HG03060 (cell line): Measurements from ENCODE around the gene ABCC3.

Experiments used
- ATAC-seq: cut with Tn5 transposase; IDR thresholded peaks from one replicate; pipeline ENCODE4 v1.9.1; 2021; ENCODE audit warnings: low read depth, moderate number of reproducible peaks; ENCODE audit not compliant: unreplicated experiment

Gene ABCC3

DNA sequence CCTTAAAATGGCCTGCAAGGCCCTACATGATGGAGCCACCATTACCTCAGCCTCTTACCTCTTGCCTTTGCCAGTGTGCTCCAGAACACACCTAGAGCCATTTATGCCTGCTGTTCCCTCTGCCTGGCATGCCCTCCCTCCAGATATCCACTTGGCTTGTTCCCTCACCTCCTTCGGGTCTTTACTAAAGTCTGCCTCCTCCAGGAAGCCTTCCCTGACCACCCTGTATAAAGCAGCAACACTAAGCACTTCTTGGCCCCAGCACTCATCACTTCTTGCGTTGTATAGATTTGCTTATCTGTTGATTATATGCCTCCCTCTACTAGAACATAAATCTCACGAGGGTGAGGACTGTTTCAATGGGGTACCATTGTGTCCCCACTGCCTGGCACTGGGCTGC lies 47.8 kb downstream of the ABCC3 start:
- no peak for ATAC-seq

GRCh38 chr17:50682938-50683337 lies 48.3 kb downstream of the ABCC3 start:
- no peak for ATAC-seq

- ATAC-seq, result no peak
Observed at GRCh38 chr17:50683434-50684287, 49.0 kb downstream of the ABCC3 start.

DNA sequence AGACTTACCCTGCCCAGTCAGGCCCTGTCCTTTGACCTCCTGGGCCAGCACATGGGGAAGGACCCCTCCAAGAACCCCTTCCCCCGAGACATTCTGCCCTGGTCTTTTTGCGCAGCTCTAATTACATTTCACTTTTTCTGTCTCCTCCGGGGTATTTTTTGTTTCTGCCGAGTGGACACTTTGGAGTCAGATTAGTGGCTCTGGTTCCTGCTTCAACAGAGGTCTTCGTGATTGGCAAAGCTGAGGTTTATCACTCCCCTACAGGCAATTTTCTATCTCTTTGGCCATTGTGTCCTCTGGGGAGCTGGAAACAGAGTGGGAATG lies 49.6 kb downstream of the ABCC3 start:
- ATAC-seq, result no peak

GRCh38 chr17:50684612-50685333 lies 50.1 kb downstream of the ABCC3 start:
- no peak for ATAC-seq

DNA sequence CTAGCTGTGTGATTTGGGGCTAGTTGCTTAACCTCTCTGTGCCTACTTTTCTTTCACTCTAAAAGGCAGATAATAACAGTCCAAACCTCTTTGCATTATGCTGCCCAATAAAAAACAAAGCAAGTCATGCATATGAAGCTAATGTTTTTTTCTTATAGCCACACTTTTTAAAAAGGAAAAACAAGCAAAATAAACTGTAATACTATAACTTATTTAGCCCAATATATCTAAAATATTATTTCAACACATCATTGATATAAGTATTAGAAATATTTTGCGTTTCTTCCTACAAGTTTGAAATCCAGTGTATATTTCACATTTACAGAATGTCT lies 50.6 kb downstream of the ABCC3 start:
- ATAC-seq, result no peak

GRCh38 chr17:50685691-50686493 lies 51.2 kb downstream of the ABCC3 start:
- no peak for ATAC-seq

GRCh38 chr17:50686494-50687199 lies 52.0 kb downstream of the ABCC3 start:
- no peak for ATAC-seq

DNA sequence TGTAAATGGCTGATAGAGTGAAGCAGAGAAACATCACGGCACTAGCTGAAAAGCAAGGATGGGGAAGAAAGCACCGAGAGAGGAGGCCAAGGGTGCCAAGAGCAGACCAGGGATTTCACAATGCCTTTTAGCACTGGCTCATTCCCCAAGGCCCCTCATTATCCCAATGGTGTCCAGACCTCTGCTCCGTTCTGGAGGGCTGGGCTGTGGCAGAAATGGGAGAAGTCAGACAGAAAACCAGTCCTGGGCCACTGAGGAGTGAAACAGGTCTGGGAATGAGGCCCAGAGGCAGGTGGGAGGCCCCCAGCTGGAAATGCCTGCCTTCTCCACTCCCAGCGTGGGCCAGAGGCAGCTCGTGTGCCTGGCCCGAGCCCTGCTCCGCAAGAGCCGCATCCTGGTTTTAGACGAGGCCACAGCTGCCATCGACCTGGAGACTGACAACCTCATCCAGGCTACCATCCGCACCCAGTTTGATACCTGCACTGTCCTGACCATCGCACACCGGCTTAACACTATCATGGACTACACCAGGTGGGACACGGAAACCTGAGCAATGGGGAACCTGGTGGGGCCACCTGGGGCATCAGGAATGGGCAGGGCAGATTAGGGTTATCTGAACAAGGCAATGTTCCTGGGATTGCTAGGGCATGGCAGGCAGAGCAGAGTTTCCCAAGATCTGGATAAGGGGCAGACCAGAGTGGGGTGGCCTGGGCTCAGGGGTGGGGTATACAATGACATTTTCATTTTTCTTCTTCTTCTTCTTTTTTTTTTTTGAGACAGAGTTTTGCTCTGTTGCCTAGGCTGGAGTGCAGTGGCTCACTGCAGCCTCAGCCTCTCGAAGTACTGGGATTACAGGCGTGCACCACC lies 52.8 kb downstream of the ABCC3 start:
- ATAC-seq, result no peak

GRCh38 chr17:50688245-50688644 lies 53.6 kb downstream of the ABCC3 start:
- no peak for ATAC-seq

- ATAC-seq, result no peak
Observed at GRCh38 chr17:50689251-50689650, 54.6 kb downstream of the ABCC3 start.

GRCh38 chr17:50689956-50690886 lies 55.5 kb downstream of the ABCC3 start:
- no peak for ATAC-seq

- no peak for ATAC-seq
Observed at GRCh38 chr17:50690887-50691549, 56.3 kb downstream of the ABCC3 start.

DNA sequence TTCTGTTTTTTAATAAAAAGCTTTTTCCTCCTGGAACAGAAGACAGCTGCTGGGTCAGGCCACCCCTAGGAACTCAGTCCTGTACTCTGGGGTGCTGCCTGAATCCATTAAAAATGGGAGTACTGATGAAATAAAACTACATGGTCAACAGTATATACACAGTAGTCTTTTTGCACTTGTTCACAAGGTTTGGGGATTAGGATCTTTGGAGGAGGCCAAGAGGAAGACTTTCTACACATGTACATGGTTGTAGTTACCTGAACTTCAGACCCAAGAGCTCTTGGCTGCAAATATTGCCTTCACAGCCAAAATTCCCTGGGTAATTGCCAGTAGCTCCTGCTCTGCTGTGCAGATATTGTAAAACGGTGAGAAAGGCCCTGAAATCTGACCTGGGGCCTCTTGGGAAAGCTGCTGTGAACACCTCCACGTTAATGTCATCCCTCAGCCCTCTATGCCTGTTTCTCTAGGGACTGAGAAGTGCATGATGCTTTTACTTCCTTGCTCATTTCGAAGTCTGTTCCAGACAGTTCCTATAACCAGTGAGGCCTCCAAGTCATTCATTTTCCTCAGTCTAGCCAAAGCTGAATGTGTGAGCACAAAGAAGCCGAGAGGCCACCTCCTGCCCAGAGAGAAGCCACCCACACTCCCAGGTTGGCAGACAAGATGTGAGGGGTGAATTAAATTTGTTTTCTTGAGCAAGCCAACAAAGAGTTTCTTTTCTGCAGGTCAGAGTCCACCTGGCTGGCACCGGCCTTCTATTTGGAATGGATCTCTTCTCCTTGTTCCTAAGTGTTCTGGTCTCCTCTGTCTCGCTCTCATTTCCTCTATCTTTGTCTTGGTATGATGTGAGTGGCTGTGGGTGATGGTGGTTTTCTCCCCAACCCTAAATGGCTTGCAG lies 57.1 kb downstream of the ABCC3 start:
- no peak for ATAC-seq

DNA sequence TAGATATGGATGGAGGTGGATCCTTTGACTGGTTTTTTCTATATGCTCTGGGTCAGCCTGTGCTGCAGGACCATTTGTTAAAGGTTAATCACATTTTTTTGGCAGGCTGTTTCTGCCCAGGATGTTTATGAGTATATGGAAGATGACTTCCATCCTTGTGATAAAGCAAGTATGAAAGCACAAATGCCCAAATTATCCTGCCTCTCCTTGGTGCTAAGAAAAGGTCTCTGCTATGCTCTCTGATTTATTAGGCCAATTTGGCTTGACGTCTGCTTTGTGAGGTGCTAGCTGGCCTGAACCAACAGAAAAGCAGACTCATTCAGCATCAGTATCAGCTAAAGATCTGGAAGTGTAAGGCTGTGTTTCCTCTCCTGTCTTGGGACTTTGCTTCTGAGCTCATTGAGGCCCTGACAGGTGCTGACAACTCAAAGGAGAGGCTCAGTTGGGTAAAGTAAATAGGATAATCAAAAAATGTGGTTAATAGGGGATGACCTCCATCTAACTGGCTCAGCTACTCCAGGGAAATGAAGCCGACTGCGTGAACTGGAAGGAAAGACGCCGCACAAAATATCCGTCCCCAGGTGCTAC lies 57.9 kb downstream of the ABCC3 start:
- ATAC-seq, result no peak

GRCh38 chr17:50693036-50693682 lies 58.5 kb downstream of the ABCC3 start:
- ATAC-seq, result no peak
